Esophagus muscularis mucosa (tissue), 4 donors: Measurements from ENCODE around the gene ZMYND11. TPM values are rescaled to one million over a fixed set of nuclear protein-coding genes. Genes with fewer than 3 reads are reported as not detected.

ENCODE experiments used
- DNase-seq: peaks from one replicate; pipeline ENCODE4 v3.0.0-alpha.2; 2017; ENCODE audit errors: extremely low spot score
- H3K27ac ChIP-seq, 4 donors: fragments of 200-600 bp; sonication (generic); replicated peaks in 1 of 4; 1 replicate in 3 of 4; 2 replicates in 1 of 4; pipeline ENCODE4 v1.5.1; 2016 to 2019; ENCODE audit warnings: mild to moderate bottlenecking in 1 of 4
- H3K27me3 ChIP-seq, 4 donors: fragments of 200-600 bp; sonication (generic); one replicate each; pipeline versions ENCODE4 v1.5.1 to v1.6.0; 2016 to 2019
- H3K36me3 ChIP-seq, 4 donors: fragments of 200-600 bp; sonication (generic); one replicate each; pipeline ENCODE4 v1.5.1; 2016 to 2019
- H3K4me1 ChIP-seq, 4 donors: fragments of 200-600 bp; sonication (generic); one replicate each; pipeline ENCODE4 v1.5.1; 2016 to 2019
- H3K4me3 ChIP-seq, 4 donors: fragments of 200-600 bp; sonication (generic); 1 replicate in 2 of 4; 2 replicates in 2 of 4; pipeline ENCODE4 v1.5.1; 2016 to 2019; ENCODE audit warnings: mild to moderate bottlenecking in 4 of 4, moderate library complexity in 1 of 4
- H3K9me3 ChIP-seq, 4 donors: fragments of 200-600 bp; sonication (generic); 1 replicate in 3 of 4; 2 replicates in 1 of 4; pipeline ENCODE4 v1.5.1; 2016 to 2019
- CTCF ChIP-seq, 3 experiments: fragments of 200-600 bp in 2 of 3; fragments of 450-650 bp in 1 of 3; sonication (generic) in 2 of 3; IDR thresholded peaks; one replicate each; pipeline ENCODE4 v1.5.1; 2017 to 2019; ENCODE audit warnings: antibody characterized with exemption in 3 of 3, mild to moderate bottlenecking in 2 of 3, moderate library complexity in 1 of 3
- EP300 ChIP-seq: sonication (generic); formaldehyde crosslinking; IDR thresholded peaks from one replicate; pipeline ENCODE4 v1.6.1; 2017; ENCODE audit warnings: antibody characterized with exemption
- POLR2A ChIP-seq: fragments of 450-650 bp; IDR thresholded peaks from one replicate; pipeline ENCODE4 v1.6.1; 2017; ENCODE audit warnings: antibody characterized with exemption, moderate library complexity, mild to moderate bottlenecking, low read depth
- POLR2AphosphoS5 ChIP-seq, 2 donors: sonication (generic); formaldehyde crosslinking; IDR thresholded peaks; one replicate each; pipeline ENCODE4 v1.6.1; 2017; ENCODE audit warnings: antibody characterized with exemption in 2 of 2
- WGBS: methylation state at CpG from one replicate; pipeline ENCODE4 v1.1.5; 2018; 5-methylcytosine and 5-hydroxymethylcytosine counted together
- intact Hi-C: fragments of 100-400 bp; cut with DNase I; formaldehyde crosslinking; loops from one replicate; pipeline ENCODE4 v1.15.1; 2023
- total RNA-seq, 4 donors: library from RNA; depleted of rRNA; stranded (reverse); fragments of >200 nt; gene quantifications; one replicate each; pipeline versions ENCODE4 v1.1.0 to v1.2.1, GENCODE V29; 2016

Gene ZMYND11
- total RNA-seq, 4 donors from 2014 or later, result 132 to 145 (median 139) TPM

GRCh38 chr10:154348-154747 is 19.1 kb downstream of the ZMYND11 start:
- H3K36me3 ChIP-seq, result no peaks in the 10 kb centered on the region
- no peak overlapping the region for H3K4me3 ChIP-seq
- no peak overlapping the region for H3K27ac ChIP-seq
- no peaks in the 10 kb centered on the region for H3K4me1 ChIP-seq
- no peaks in the 10 kb centered on the region for H3K27me3 ChIP-seq
- DNase-seq, result no peak
- TF ChIP-seq EP300, result no peak
- TF ChIP-seq POLR2AphosphoS5 (IDR thresholded peaks at IDR 0.05), result no peak
- TF ChIP-seq CTCF (IDR thresholded peaks at IDR 0.05), result no peak
- TF ChIP-seq POLR2A, result no peak
- H3K9me3 ChIP-seq, result no peaks in the 10 kb centered on the region
- 89% methylated on average over 5 of the region's 5 CpGs for WGBS
- intact Hi-C loops, result no loop called here

- H3K27me3 ChIP-seq, result no peaks in the 10 kb centered on the region
- intact Hi-C loops, result no loop called here
- H3K27ac ChIP-seq, result no peak overlapping the region
- no peaks in the 10 kb centered on the region for H3K36me3 ChIP-seq
- no peak for DNase-seq
- TF ChIP-seq POLR2AphosphoS5 (IDR thresholded peaks at IDR 0.05), result no peak
- TF ChIP-seq POLR2A, result no peak
- TF ChIP-seq EP300, result no peak
- TF ChIP-seq CTCF (IDR thresholded peaks at IDR 0.05), result no peak
- H3K9me3 ChIP-seq, result no peaks in the 10 kb centered on the region
- H3K4me1 ChIP-seq, result peaks cover 0 to 28% (median 21%) of the 10 kb centered on the region in 4 donors
- no peak overlapping the region for H3K4me3 ChIP-seq
These were observed 32.1 kb downstream of the ZMYND11 start for GRCh38 chr10:167383-167782.

GRCh38 chr10:173741-174140 is 38.5 kb downstream of the ZMYND11 start:
- TF ChIP-seq CTCF (IDR thresholded peaks at IDR 0.05) (no peak), POLR2A (no peak), POLR2AphosphoS5 (IDR thresholded peaks at IDR 0.05) (no peak), EP300 (no peak)
- H3K27me3 ChIP-seq, result no peaks in the 10 kb centered on the region
- DNase-seq, result no peak
- intact Hi-C loops, result no loop called here
- no peak overlapping the region for H3K27ac ChIP-seq
- H3K4me3 ChIP-seq, result no peak overlapping the region
- no peaks in the 10 kb centered on the region for H3K9me3 ChIP-seq
- H3K4me1 ChIP-seq, result peaks cover 0 to 18% (median 5%) of the 10 kb centered on the region in 4 donors
- 63% methylated on average over 4 of the region's 4 CpGs for WGBS
- H3K36me3 ChIP-seq, result no peaks in the 10 kb centered on the region

- Histone ChIP-seq H3K27ac (peak overlapping the region in 1 of 4 donors; percentile 0), H3K27me3 (no peaks in the 10 kb centered on the region), H3K9me3 (no peaks in the 10 kb centered on the region), H3K4me3 (no peak overlapping the region), H3K4me1 (peaks cover 0 to 17% (median 9%) of the 10 kb centered on the region in 4 donors), H3K36me3 (peaks cover 0 to 13% (median 9%) of the 10 kb centered on the region in 4 donors)
- TF ChIP-seq POLR2AphosphoS5 (IDR thresholded peaks at IDR 0.05) (no peak), EP300 (no peak), POLR2A (no peak)
- intact Hi-C loops, result no loop called here
- no peak for DNase-seq
These were observed 41.4 kb downstream of the ZMYND11 start for GRCh38 chr10:176677-177076.

- H3K36me3 ChIP-seq, result peaks cover 0 to 21% (median 13%) of the 10 kb centered on the region in 4 donors
- WGBS, result 35% methylated on average over 2 of the region's 2 CpGs
- no peak overlapping the region for H3K27ac ChIP-seq
- TF ChIP-seq EP300 (no peak), POLR2AphosphoS5 (IDR thresholded peaks at IDR 0.05) (no peak), POLR2A (no peak), CTCF (IDR thresholded peaks at IDR 0.05) (peak; percentile 37 to 43 (median 43))
- no peaks in the 10 kb centered on the region for H3K27me3 ChIP-seq
- intact Hi-C loops, result no loop called here
- no peak for DNase-seq
- no peak overlapping the region for H3K4me3 ChIP-seq
- peaks cover 0 to 22% (median 10%) of the 10 kb centered on the region in 4 donors for H3K4me1 ChIP-seq
- no peaks in the 10 kb centered on the region for H3K9me3 ChIP-seq
These were observed 43.0 kb downstream of the ZMYND11 start for GRCh38 chr10:178208-178607.
